Endodermal cell (in vitro differentiated cells): ENCODE results near the gene VWA3A. TPM values are rescaled to one million over a fixed set of nuclear protein-coding genes. Genes with fewer than 3 reads are reported as not detected.

Experiments used
- DNase-seq: peaks from one replicate; pipeline ENCODE4 v3.0.0-alpha.2; 2017
- H3K27ac ChIP-seq: 2 replicates; pipeline ENCODE4 v1.5.1; 2013; ENCODE audit warnings: mild to moderate bottlenecking, low read depth, low read length, moderate library complexity
- H3K27me3 ChIP-seq: 2 replicates; pipeline ENCODE4 v1.6.1; 2013; ENCODE audit warnings: mild to moderate bottlenecking, low read length, moderate library complexity; ENCODE audit not compliant: insufficient read depth, control insufficient read depth, poor library complexity, severe bottlenecking
- H3K36me3 ChIP-seq: 2 replicates; pipeline ENCODE4 v1.7.0; 2013; ENCODE audit warnings: mild to moderate bottlenecking, low read length, moderate library complexity; ENCODE audit not compliant: control insufficient read depth, insufficient read depth
- H3K4me1 ChIP-seq: one replicate; pipeline ENCODE4 v1.7.0; 2013; ENCODE audit warnings: low read length; ENCODE audit not compliant: control insufficient read depth, insufficient read depth
- H3K4me3 ChIP-seq: 2 replicates; pipeline ENCODE4 v1.5.1; 2013; ENCODE audit warnings: mild to moderate bottlenecking, low read length, moderate library complexity
- H3K9ac ChIP-seq: 2 replicates; pipeline ENCODE4 v1.6.1; 2013; ENCODE audit warnings: mild to moderate bottlenecking, low read length, moderate library complexity; ENCODE audit not compliant: poor library complexity, severe bottlenecking; ENCODE audit errors: extremely low read depth
- H3K9me3 ChIP-seq: 2 replicates; pipeline ENCODE4 v1.6.1; 2013; ENCODE audit warnings: mild to moderate bottlenecking, low read length, moderate library complexity; ENCODE audit not compliant: control insufficient read depth
- H3K27ac Mint-ChIP-seq: 2 replicates; pipeline ENCODE4 v1.8.0; 2020; ENCODE audit warnings: mixed read lengths
- H3K27me3 Mint-ChIP-seq: 2 replicates; pipeline ENCODE4 v1.8.0; 2021; ENCODE audit warnings: mild to moderate bottlenecking, mixed read lengths; ENCODE audit not compliant: insufficient read depth
- H3K36me3 Mint-ChIP-seq: 2 replicates; pipeline ENCODE4 v1.8.0; 2020; ENCODE audit warnings: low read depth, mixed read lengths
- H3K4me1 Mint-ChIP-seq: 2 replicates; pipeline ENCODE4 v1.8.0; 2020; ENCODE audit warnings: mixed read lengths
- H3K4me3 Mint-ChIP-seq: 2 replicates; pipeline ENCODE4 v1.8.0; 2020; ENCODE audit warnings: mild to moderate bottlenecking, moderate library complexity, mixed read lengths
- H3K9me3 Mint-ChIP-seq: 2 replicates; pipeline ENCODE4 v1.8.0; 2020; ENCODE audit warnings: mild to moderate bottlenecking, mixed read lengths
- WGBS, 2 experiments: methylation state at CpG; one replicate each; pipeline versions ENCODE4 v1.1.5 to v1.1.7; 2013; ENCODE audit warnings: missing lambda C conversion rate in 2 of 2, mixed read lengths in 1 of 2; ENCODE audit not compliant: insufficient coverage in 1 of 2, insufficient read length in 1 of 2; 5-methylcytosine and 5-hydroxymethylcytosine counted together
- total RNA-seq, 2 donors: library from RNA; stranded (reverse); fragmentation: NEBNext Ultra II Directional in 1 of 2; extraction: Animal tissue kit (Norgen Biotek cat#: 25700) in 1 of 2; gene quantifications; 2 replicates in 1 of 2; 3 replicates in 1 of 2; pipeline ENCODE4 v1.2.1, GENCODE V29; 2021
- TF ChIP-seq, protein P1 (sequence below): fragments of 200-600 bp; sonication (generic); conservative IDR thresholded peaks from 2 replicates; pipeline ENCODE4 v1.5.0; 2021; ENCODE audit warnings: antibody characterized with exemption, mild to moderate bottlenecking

VWA3A gene
- total RNA-seq, 2 donors from 2014 or later: 0.18 to 0.40 TPM

DNA sequence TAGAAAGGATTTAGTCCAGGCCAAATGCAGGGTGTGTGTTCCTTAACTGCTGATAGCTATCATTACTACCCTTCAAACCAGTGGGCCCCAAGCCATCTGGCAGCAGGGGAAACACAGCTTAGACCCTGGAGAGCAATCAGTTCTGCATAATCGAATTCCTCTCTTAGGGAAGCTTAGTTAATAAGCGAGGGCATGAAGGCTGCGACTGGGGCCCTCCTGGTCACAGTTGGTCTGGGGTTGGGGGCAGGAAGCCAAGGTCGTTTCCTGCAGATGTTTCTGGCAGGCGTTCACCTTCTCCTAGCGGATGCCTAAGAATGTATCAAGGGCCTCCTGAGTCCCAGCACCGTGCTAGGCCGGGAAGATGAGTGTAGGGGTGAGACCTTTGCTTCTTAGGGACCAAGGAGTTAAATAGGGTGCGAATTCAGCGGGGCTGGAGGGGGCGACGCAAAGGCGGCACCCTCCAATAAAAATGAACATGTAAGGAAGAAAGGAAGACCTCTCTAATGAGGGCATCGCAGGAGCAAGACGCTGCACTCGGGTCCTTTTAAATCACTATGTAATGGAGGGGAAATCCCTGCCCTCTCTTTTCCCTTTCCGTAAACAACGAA, 97.2 kb downstream of the VWA3A start:
- Mint-ChIP-seq H3K4me1 (peaks cover 19% of the 10 kb centered on the region), H3K27me3 (peaks cover 2% of the 10 kb centered on the region), H3K4me3 (peak overlapping the region; percentile 84), H3K27ac (peak overlapping the region; percentile 66), H3K36me3 (no peaks in the 10 kb centered on the region), H3K9me3 (no peaks in the 10 kb centered on the region)
- H3K36me3 ChIP-seq: no peaks in the 10 kb centered on the region
- peaks cover 10% of the 10 kb centered on the region for H3K27me3 ChIP-seq
- DNase-seq: peak; percentile 70
- H3K9ac ChIP-seq: no peak overlapping the region
- no peaks in the 10 kb centered on the region for H3K9me3 ChIP-seq
- TF ChIP-seq, protein P1, sequence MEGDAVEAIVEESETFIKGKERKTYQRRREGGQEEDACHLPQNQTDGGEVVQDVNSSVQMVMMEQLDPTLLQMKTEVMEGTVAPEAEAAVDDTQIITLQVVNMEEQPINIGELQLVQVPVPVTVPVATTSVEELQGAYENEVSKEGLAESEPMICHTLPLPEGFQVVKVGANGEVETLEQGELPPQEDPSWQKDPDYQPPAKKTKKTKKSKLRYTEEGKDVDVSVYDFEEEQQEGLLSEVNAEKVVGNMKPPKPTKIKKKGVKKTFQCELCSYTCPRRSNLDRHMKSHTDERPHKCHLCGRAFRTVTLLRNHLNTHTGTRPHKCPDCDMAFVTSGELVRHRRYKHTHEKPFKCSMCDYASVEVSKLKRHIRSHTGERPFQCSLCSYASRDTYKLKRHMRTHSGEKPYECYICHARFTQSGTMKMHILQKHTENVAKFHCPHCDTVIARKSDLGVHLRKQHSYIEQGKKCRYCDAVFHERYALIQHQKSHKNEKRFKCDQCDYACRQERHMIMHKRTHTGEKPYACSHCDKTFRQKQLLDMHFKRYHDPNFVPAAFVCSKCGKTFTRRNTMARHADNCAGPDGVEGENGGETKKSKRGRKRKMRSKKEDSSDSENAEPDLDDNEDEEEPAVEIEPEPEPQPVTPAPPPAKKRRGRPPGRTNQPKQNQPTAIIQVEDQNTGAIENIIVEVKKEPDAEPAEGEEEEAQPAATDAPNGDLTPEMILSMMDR: no peak
- no peaks in the 10 kb centered on the region for H3K4me1 ChIP-seq
- H3K4me3 ChIP-seq: peak overlapping the region; percentile 79
- H3K27ac ChIP-seq: no peak overlapping the region
- WGBS, 2 experiments: 29% methylated on average over 10 to 18 of the region's 18 CpGs

DNA sequence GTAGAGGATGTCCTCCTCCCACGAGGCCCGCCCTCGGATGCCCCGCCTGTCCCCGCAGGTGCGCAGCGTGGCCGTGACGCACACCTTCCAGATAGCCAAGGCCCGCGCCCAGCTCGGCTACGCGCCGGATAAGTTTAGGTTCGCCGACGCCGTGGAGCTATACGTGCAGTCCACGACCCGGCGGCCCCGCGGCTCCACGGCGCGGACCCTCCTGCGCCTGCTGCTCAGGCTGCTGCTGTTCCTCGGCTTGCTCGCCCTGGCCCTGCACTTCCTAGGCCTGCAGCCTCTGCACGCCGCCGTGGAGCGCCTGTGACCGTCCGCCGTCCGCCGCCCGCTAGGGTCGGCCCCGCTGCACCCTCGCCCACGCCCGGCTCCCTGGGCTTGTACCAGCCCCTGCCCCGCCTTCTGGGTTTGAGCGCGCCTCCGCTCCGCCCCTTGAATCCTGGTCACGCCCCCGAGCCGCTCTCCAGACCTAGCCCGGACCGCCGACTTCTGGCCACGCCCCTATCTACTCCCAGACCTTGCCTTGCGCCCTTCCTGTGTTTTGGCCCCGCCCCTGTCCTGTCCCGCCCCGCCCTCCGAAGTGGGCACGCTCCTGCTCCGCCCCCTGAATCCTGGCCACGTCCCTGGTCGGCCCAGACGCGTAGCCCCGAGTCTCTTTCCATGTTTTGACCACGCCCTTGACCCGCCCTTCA, 97.9 kb downstream of the VWA3A start:
- DNase-seq: peak; percentile 100
- peaks cover 2% of the 10 kb centered on the region for H3K27me3 Mint-ChIP-seq

DNA sequence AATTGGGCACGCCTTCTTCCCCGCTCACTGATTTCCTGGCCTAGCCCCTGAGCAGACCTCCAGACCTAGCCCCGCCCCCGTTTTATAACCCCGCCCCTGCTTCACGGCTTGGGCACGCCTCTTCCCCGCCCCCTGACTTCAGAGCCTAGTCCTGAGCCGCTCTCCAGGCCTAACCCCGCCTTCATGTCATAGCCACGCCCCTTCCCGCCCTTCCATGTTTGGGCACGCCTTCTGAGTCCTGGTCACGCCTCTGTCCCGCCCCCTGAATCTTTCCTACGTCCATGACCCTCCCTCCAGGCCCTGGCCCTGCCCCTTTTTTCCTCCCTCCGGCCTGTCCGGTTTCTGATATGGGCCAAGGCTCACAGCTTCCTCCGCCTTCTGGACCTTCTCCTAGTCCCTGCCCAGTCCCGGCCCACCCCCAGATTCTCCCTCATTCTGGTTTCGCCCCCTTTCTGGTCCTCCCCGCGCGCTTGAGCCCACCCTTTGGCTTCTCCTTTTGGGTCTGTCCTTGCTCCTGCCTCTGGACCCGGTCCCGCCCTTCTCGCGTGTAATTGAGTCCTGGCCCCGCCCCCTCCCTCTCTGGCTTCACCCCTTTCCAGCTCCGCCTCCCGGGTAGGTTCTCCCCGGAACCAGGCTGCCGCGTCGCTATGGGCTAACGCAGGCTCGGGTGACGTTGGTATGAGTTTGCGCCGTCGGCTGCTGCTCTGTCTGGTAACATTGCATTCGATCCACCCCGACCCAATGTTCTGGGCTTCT, 98.6 kb downstream of the VWA3A start:
- no peaks in the 10 kb centered on the region for H3K36me3 Mint-ChIP-seq
- Histone ChIP-seq H3K9ac (peak overlapping the region; percentile 52), H3K27ac (no peak overlapping the region), H3K4me1 (no peaks in the 10 kb centered on the region), H3K36me3 (no peaks in the 10 kb centered on the region), H3K9me3 (no peaks in the 10 kb centered on the region), H3K27me3 (peaks cover 10% of the 10 kb centered on the region), H3K4me3 (peak overlapping the region; percentile 79)
- WGBS, 2 experiments: 0% methylated on average over 15 to 43 of the region's 43 CpGs
- DNase-seq: peak; percentile 100
- no peaks in the 10 kb centered on the region for H3K9me3 Mint-ChIP-seq
- H3K27ac Mint-ChIP-seq: peak overlapping the region; percentile 99
- TF ChIP-seq, protein P1: no peak
- H3K4me1 Mint-ChIP-seq: peaks cover 19% of the 10 kb centered on the region
- H3K27me3 Mint-ChIP-seq: peaks cover 2% of the 10 kb centered on the region
- H3K4me3 Mint-ChIP-seq: peak overlapping the region; percentile 84

More for the DNA sequence above, 97.9 kb downstream of the VWA3A start:
- no peaks in the 10 kb centered on the region for H3K36me3 ChIP-seq
- H3K4me3 Mint-ChIP-seq: peak overlapping the region; percentile 84
- H3K4me1 ChIP-seq: no peaks in the 10 kb centered on the region
- H3K4me1 Mint-ChIP-seq: peaks cover 19% of the 10 kb centered on the region
- WGBS, 2 experiments: 0 to 1% methylated on average over 22 to 72 of the region's 72 CpGs
- no peak overlapping the region for H3K27ac Mint-ChIP-seq
- TF ChIP-seq, protein P1: no peak
- H3K4me3 ChIP-seq: peak overlapping the region; percentile 79
- no peak overlapping the region for H3K27ac ChIP-seq
- peaks cover 10% of the 10 kb centered on the region for H3K27me3 ChIP-seq
- H3K36me3 Mint-ChIP-seq: no peaks in the 10 kb centered on the region
- no peaks in the 10 kb centered on the region for H3K9me3 Mint-ChIP-seq
- no peak overlapping the region for H3K9ac ChIP-seq
- no peaks in the 10 kb centered on the region for H3K9me3 ChIP-seq
